ENCODE measurements around the gene SPRING1.

SPRING1 gene

GRCh38 chr12:116717466-116718437 is 20.1 kb downstream of the SPRING1 start:
- no peak for ATAC-seq (ENCODE audit: insufficient read depth, low read depth)
- Histone ChIP-seq H3K27ac (ENCODE audit: low read length) (no peak overlapping the region), H3K36me3 (ENCODE audit: insufficient read depth, low read length) (peaks cover 62% of the 10 kb centered on the region), H3K4me1 (ENCODE audit: insufficient read depth, low read length) (no peaks in the 10 kb centered on the region), H3K4me3 (ENCODE audit: low read depth in 1 of 2, low read length in 2 of 2) (no peak overlapping the region), H3K9me3 (ENCODE audit: insufficient read depth, low read length, severe bottlenecking) (no peaks in the 10 kb centered on the region), H3K79me2 (ENCODE audit: insufficient read depth, low read length) (no peaks in the 10 kb centered on the region), H3K4me2 (ENCODE audit: insufficient read depth, low read length) (no peak overlapping the region), H3K9ac (ENCODE audit: low read depth, low read length) (no peak overlapping the region), H3K27me3 (ENCODE audit: insufficient read depth, low read length, poor library complexity) (no peaks in the 10 kb centered on the region), H2AFZ (ENCODE audit: low read depth, low read length) (no peak overlapping the region), H4K20me1 (ENCODE audit: insufficient read depth, low read length) (no peaks in the 10 kb centered on the region)
- DNase-seq: no peak
- TF ChIP-seq EZH2 (IDR thresholded peaks at IDR 0.05; ENCODE audit: borderline replicate concordance, low read depth, low read length, severe bottlenecking): no peak
- no peak for TF ChIP-seq CTCF (IDR thresholded peaks at IDR 0.05; ENCODE audit: borderline replicate concordance, extremely low read depth, low read length, poor library complexity, severe bottlenecking)

- TF ChIP-seq EZH2 (IDR thresholded peaks at IDR 0.05; ENCODE audit: borderline replicate concordance, low read depth, low read length, severe bottlenecking) (no peak), CTCF (IDR thresholded peaks at IDR 0.05; ENCODE audit: borderline replicate concordance, extremely low read depth, low read length, poor library complexity, severe bottlenecking) (no peak)
- ATAC-seq (ENCODE audit: insufficient read depth, low read depth): no peak
- peaks cover 3% of the 10 kb centered on the region for H3K27me3 ChIP-seq (ENCODE audit: insufficient read depth, low read length, poor library complexity)
Observed at GRCh38 chr12:116714175-116714574, 23.7 kb downstream of the SPRING1 start.

GRCh38 chr12:116713527-116713926 is 24.3 kb downstream of the SPRING1 start:
- ATAC-seq (ENCODE audit: insufficient read depth, low read depth) (no peak), DNase-seq (no peak)
- no peak overlapping the region for H3K4me3 ChIP-seq (ENCODE audit: low read depth in 1 of 2, low read length in 2 of 2)
- no peaks in the 10 kb centered on the region for H3K9me3 ChIP-seq (ENCODE audit: insufficient read depth, low read length, severe bottlenecking)
- no peak overlapping the region for H3K27ac ChIP-seq (ENCODE audit: low read length)
- no peaks in the 10 kb centered on the region for H3K79me2 ChIP-seq (ENCODE audit: insufficient read depth, low read length)
- no peaks in the 10 kb centered on the region for H4K20me1 ChIP-seq (ENCODE audit: insufficient read depth, low read length)
- H2AFZ ChIP-seq (ENCODE audit: low read depth, low read length): no peak overlapping the region
- TF ChIP-seq EZH2 (IDR thresholded peaks at IDR 0.05; ENCODE audit: borderline replicate concordance, low read depth, low read length, severe bottlenecking): no peak
- no peak for TF ChIP-seq CTCF (IDR thresholded peaks at IDR 0.05; ENCODE audit: borderline replicate concordance, extremely low read depth, low read length, poor library complexity, severe bottlenecking)
- peaks cover 35% of the 10 kb centered on the region for H3K36me3 ChIP-seq (ENCODE audit: insufficient read depth, low read length)
- no peak overlapping the region for H3K9ac ChIP-seq (ENCODE audit: low read depth, low read length)
- H3K4me1 ChIP-seq (ENCODE audit: insufficient read depth, low read length): peaks cover 7% of the 10 kb centered on the region
- peaks cover 4% of the 10 kb centered on the region for H3K27me3 ChIP-seq (ENCODE audit: insufficient read depth, low read length, poor library complexity)
- no peak overlapping the region for H3K4me2 ChIP-seq (ENCODE audit: insufficient read depth, low read length)

More at GRCh38 chr12:116714175-116714574, 23.7 kb downstream of the SPRING1 start:
- Histone ChIP-seq H3K4me2 (ENCODE audit: insufficient read depth, low read length) (no peak overlapping the region), H2AFZ (ENCODE audit: low read depth, low read length) (no peak overlapping the region), H3K79me2 (ENCODE audit: insufficient read depth, low read length) (no peaks in the 10 kb centered on the region), H3K27ac (ENCODE audit: low read length) (no peak overlapping the region), H3K9me3 (ENCODE audit: insufficient read depth, low read length, severe bottlenecking) (no peaks in the 10 kb centered on the region), H3K9ac (ENCODE audit: low read depth, low read length) (no peak overlapping the region), H3K36me3 (ENCODE audit: insufficient read depth, low read length) (peaks cover 35% of the 10 kb centered on the region), H3K4me1 (ENCODE audit: insufficient read depth, low read length) (peaks cover 1% of the 10 kb centered on the region), H3K4me3 (ENCODE audit: low read depth in 1 of 2, low read length in 2 of 2) (no peak overlapping the region), H4K20me1 (ENCODE audit: insufficient read depth, low read length) (no peaks in the 10 kb centered on the region)
- no peak for DNase-seq
